H1 (cell line): ENCODE measurements around the gene QSER1. TPM values are rescaled to one million over a fixed set of nuclear protein-coding genes. Genes with fewer than 3 reads are reported as not detected.

Experiments used
- CTCF ChIA-PET: fragments of 300-600 bp; sonication (Branson Sonifier 250); formaldehyde crosslinking; loops from one replicate; lab custom pipeline; 2021; ENCODE audit not compliant: partially characterized antibody; lab: Charles Lee
- POLR2A ChIA-PET: fragments of 300-600 bp; sonication (Branson Sonifier 250); formaldehyde crosslinking; loops from one replicate; lab custom pipeline; 2021; ENCODE audit warnings: inconsistent platforms; ENCODE audit not compliant: partially characterized antibody; lab: Charles Lee
- DNase-seq, 2 experiments: peaks; one replicate each; pipeline versions ENCODE4 v3.0.0 to v3.0.0-alpha.2; 2010 to 2022; ENCODE audit warnings: low spot score in 2 of 2, low read depth in 1 of 2, mixed read lengths in 1 of 2
- FAIRE-seq: peaks from 2 replicates; lab custom pipeline; 2011; peaks lifted over from hg19 to GRCh38; lab: Jason Lieb, UNC
- H2AFZ ChIP-seq: 2 replicates; pipeline ENCODE4 v1.8.1; 2012; ENCODE audit warnings: low read length, inconsistent platforms
- H2AK5ac ChIP-seq: 2 replicates; pipeline ENCODE4 v1.6.1; 2013; ENCODE audit warnings: low read depth, low read length
- H2BK120ac ChIP-seq: replicated peaks from 2 replicates; pipeline ENCODE3; 2013; ENCODE audit warnings: low read depth, low read length, inconsistent platforms
- H2BK12ac ChIP-seq: 2 replicates; pipeline ENCODE4 v1.6.1; 2013; ENCODE audit warnings: low read depth, low read length
- H2BK15ac ChIP-seq: 2 replicates; pipeline ENCODE4 v1.6.1; 2013; ENCODE audit warnings: low read length
- H2BK20ac ChIP-seq: 2 replicates; pipeline ENCODE4 v1.6.1; 2013; ENCODE audit warnings: low read length
- H2BK5ac ChIP-seq: 2 replicates; pipeline ENCODE4 v1.6.1; 2013; ENCODE audit warnings: low read depth, low read length
- H3K14ac ChIP-seq: 2 replicates; pipeline ENCODE4 v1.6.1; 2013; ENCODE audit warnings: inconsistent platforms; ENCODE audit not compliant: insufficient read length
- H3K18ac ChIP-seq: 2 replicates; pipeline ENCODE4 v1.6.1; 2013; ENCODE audit warnings: low read length; ENCODE audit errors: extremely low read depth
- H3K23ac ChIP-seq: 2 replicates; pipeline ENCODE4 v1.6.1; 2013; ENCODE audit warnings: inconsistent platforms; ENCODE audit not compliant: insufficient read length
- H3K23me2 ChIP-seq: 2 replicates; pipeline ENCODE4 v1.6.1; 2013; ENCODE audit warnings: low read depth, low read length
- H3K27ac ChIP-seq: 2 replicates; pipeline ENCODE4 v1.6.1; 2011; ENCODE audit warnings: low read depth, low read length, inconsistent platforms
- H3K27me3 ChIP-seq, 4 experiments: replicated peaks in 1 of 4; 1 replicate in 1 of 4; 2 replicates in 3 of 4; pipeline versions ENCODE4 v1.6.1 to v1.8.1; 2011 to 2013; ENCODE audit warnings: low read length in 3 of 4, mild to moderate bottlenecking in 3 of 4, inconsistent platforms in 2 of 4, mixed read lengths in 2 of 4, moderate library complexity in 1 of 4; ENCODE audit not compliant: control insufficient read depth in 3 of 4, insufficient read depth in 3 of 4; ENCODE audit errors: extremely low read depth in 1 of 4
- H3K36me3 ChIP-seq, 4 experiments: 2 replicates each; pipeline versions ENCODE4 v1.6.1 to v1.8.1; 2011 to 2013; ENCODE audit warnings: mild to moderate bottlenecking in 4 of 4, low read length in 3 of 4, moderate library complexity in 2 of 4, control low read depth in 1 of 4, inconsistent platforms in 1 of 4; ENCODE audit not compliant: insufficient read depth in 4 of 4, control insufficient read depth in 2 of 4
- H3K4ac ChIP-seq: replicated peaks from 2 replicates; pipeline ENCODE3; 2013; ENCODE audit warnings: low read length, low read depth, mixed read lengths, inconsistent platforms; ENCODE audit not compliant: insufficient read length
- H3K4me1 ChIP-seq, 4 experiments: replicated peaks in 1 of 4; 1 replicate in 1 of 4; 2 replicates in 3 of 4; pipeline versions ENCODE4 v1.6.1 to v1.8.1; 2011 to 2013; ENCODE audit warnings: low read length in 3 of 4, inconsistent platforms in 2 of 4, mixed read lengths in 1 of 4; ENCODE audit not compliant: insufficient read depth in 4 of 4, control insufficient read depth in 3 of 4
- H3K4me2 ChIP-seq, 2 experiments: 2 replicates each; pipeline versions ENCODE4 v1.6.1 to v1.8.1; 2011 to 2013; ENCODE audit warnings: low read depth in 2 of 2, low read length in 2 of 2, control low read depth in 1 of 2, inconsistent platforms in 1 of 2, mild to moderate bottlenecking in 1 of 2; ENCODE audit not compliant: insufficient read depth in 1 of 2
- H3K4me3 ChIP-seq, 4 experiments: fragments of 200-600, 300-600 bp in 1 of 4; sonication (generic), shearing (Covaris generic), sonication (Bioruptor Twin) in 1 of 4; 2 replicates each; pipeline versions ENCODE4 v1.5.1 to v1.8.1; 2011 to 2016; ENCODE audit warnings: low read length in 4 of 4, low read depth in 3 of 4, control low read depth in 2 of 4, inconsistent platforms in 2 of 4, mild to moderate bottlenecking in 2 of 4, mixed read lengths in 1 of 4, moderate library complexity in 1 of 4; ENCODE audit not compliant: insufficient read depth in 2 of 4; ENCODE audit errors: extremely low read depth in 1 of 4
- H3K56ac ChIP-seq: replicated peaks from 2 replicates; pipeline ENCODE3; 2013; ENCODE audit warnings: low read depth, mild to moderate bottlenecking, mixed read lengths, low read length, inconsistent platforms; ENCODE audit not compliant: insufficient read length
- H3K79me1 ChIP-seq: 2 replicates; pipeline ENCODE4 v1.6.1; 2013; ENCODE audit warnings: low read depth, low read length, control low read depth
- H3K79me2 ChIP-seq, 2 experiments: 2 replicates each; pipeline versions ENCODE4 v1.6.1 to v1.8.1; 2012 to 2013; ENCODE audit warnings: low read length in 2 of 2, mild to moderate bottlenecking in 2 of 2, inconsistent platforms in 1 of 2; ENCODE audit not compliant: insufficient read depth in 2 of 2, control insufficient read depth in 1 of 2
- H3K9ac ChIP-seq, 4 experiments: replicated peaks in 1 of 4; 1 replicate in 1 of 4; 2 replicates in 3 of 4; pipeline versions ENCODE4 v1.6.1 to v1.8.1; 2011 to 2013; ENCODE audit warnings: low read depth in 3 of 4, low read length in 3 of 4, control low read depth in 2 of 4, mild to moderate bottlenecking in 2 of 4, moderate library complexity in 2 of 4, inconsistent platforms in 1 of 4; ENCODE audit errors: extremely low read depth in 1 of 4
- H3K9me3 ChIP-seq, 2 experiments: 2 replicates each; pipeline versions ENCODE4 v1.6.1 to v1.8.1; 2012 to 2013; ENCODE audit warnings: mild to moderate bottlenecking in 2 of 2, moderate library complexity in 2 of 2, control low read depth in 1 of 2, inconsistent platforms in 1 of 2, low read depth in 1 of 2, low read length in 1 of 2, mixed read lengths in 1 of 2; ENCODE audit not compliant: insufficient read depth in 2 of 2
- H4K20me1 ChIP-seq, 2 experiments: replicated peaks in 1 of 2; 2 replicates each; pipeline versions ENCODE3 to v1.8.1; 2011 to 2013; ENCODE audit warnings: inconsistent platforms in 2 of 2, low read length in 2 of 2, mild to moderate bottlenecking in 1 of 2; ENCODE audit not compliant: insufficient read depth in 2 of 2, control insufficient read depth in 1 of 2
- H4K5ac ChIP-seq: 2 replicates; pipeline ENCODE4 v1.6.1; 2013; ENCODE audit warnings: low read length, low read depth, mixed read lengths, inconsistent platforms; ENCODE audit not compliant: insufficient read length
- H4K8ac ChIP-seq: 2 replicates; pipeline ENCODE4 v1.8.0; 2013; ENCODE audit warnings: mild to moderate bottlenecking, moderate library complexity, low read length, inconsistent platforms; ENCODE audit not compliant: insufficient read depth; ENCODE audit errors: extremely low read depth
- H4K91ac ChIP-seq: replicated peaks from 2 replicates; pipeline ENCODE3; 2013; ENCODE audit warnings: low read length, mixed read lengths, inconsistent platforms; ENCODE audit not compliant: insufficient read length
- BACH1 ChIP-seq: IDR thresholded peaks from 2 replicates; pipeline ENCODE4 v1.6.1; 2012; ENCODE audit warnings: low read length, improper control_type of control experiment
- CHD2 ChIP-seq: IDR thresholded peaks from 2 replicates; pipeline ENCODE4 v1.6.1; 2012; ENCODE audit warnings: low read length, improper control_type of control experiment
- EGR1 ChIP-seq: IDR thresholded peaks from 2 replicates; pipeline ENCODE4 v1.6.1; 2011; ENCODE audit warnings: low read depth, low read length, borderline replicate concordance
- EZH2 ChIP-seq: fragments of 200-600 bp; sonication (generic); IDR thresholded peaks from 2 replicates; pipeline ENCODE4 v1.7.1; 2012; ENCODE audit warnings: low read depth, mild to moderate bottlenecking, moderate library complexity, low read length, inconsistent platforms; ENCODE audit not compliant: severe bottlenecking
- HDAC2 ChIP-seq, 2 experiments: fragments of 300-600 bp in 1 of 2; sonication (generic) in 1 of 2; IDR thresholded peaks; 2 replicates each; pipeline ENCODE4 v1.6.1; 2011 to 2012; ENCODE audit warnings: low read depth in 2 of 2, low read length in 2 of 2, mild to moderate bottlenecking in 2 of 2, moderate library complexity in 2 of 2, borderline replicate concordance in 1 of 2, inconsistent platforms in 1 of 2
- JUN ChIP-seq: IDR thresholded peaks from 2 replicates; pipeline ENCODE4 v1.6.1; 2011; ENCODE audit warnings: low read depth, mild to moderate bottlenecking, improper control_type of control experiment, low read length
- MAX ChIP-seq: IDR thresholded peaks from 2 replicates; pipeline ENCODE4 v1.6.1; 2012; ENCODE audit warnings: inconsistent platforms
- NANOG ChIP-seq: IDR thresholded peaks from 2 replicates; pipeline ENCODE4 v1.6.1; 2011; ENCODE audit warnings: low read length, low read depth, mild to moderate bottlenecking, inconsistent platforms; ENCODE audit not compliant: insufficient read depth, poor library complexity, severe bottlenecking
- RNF2 ChIP-seq: fragments of 200-900, 300-1000 bp; sonication (generic); IDR thresholded peaks from 2 replicates; pipeline ENCODE4 v1.7.1; 2016; ENCODE audit warnings: borderline replicate concordance, low read depth, mild to moderate bottlenecking, antibody characterized with exemption, low read length; ENCODE audit not compliant: poor library complexity, severe bottlenecking; ENCODE audit errors: missing control alignments
- SIX5 ChIP-seq: IDR thresholded peaks from 2 replicates; pipeline ENCODE4 v1.6.1; 2011; ENCODE audit warnings: mild to moderate bottlenecking, low read depth, low read length
- TAF1 ChIP-seq: IDR thresholded peaks from 2 replicates; pipeline ENCODE4 v1.6.1; 2011; ENCODE audit warnings: mild to moderate bottlenecking, low read depth, low read length
- TAF7 ChIP-seq: optimal IDR thresholded peaks from 2 replicates; pipeline ENCODE3; 2011; ENCODE audit warnings: low read depth, mild to moderate bottlenecking, inconsistent platforms, low read length, moderate library complexity, borderline replicate concordance
- YY1 ChIP-seq: IDR thresholded peaks from 2 replicates; pipeline ENCODE4 v1.6.1; 2011; ENCODE audit warnings: low read depth, mild to moderate bottlenecking, low read length
- WGBS, 2 experiments: shearing (Covaris generic) in 1 of 2; methylation state at CpG; one replicate each; pipeline versions ENCODE4 v1.1.6 to v1.1.7; 2013 to 2015; ENCODE audit warnings: low lambda C conversion rate in 2 of 2, mixed read lengths in 2 of 2, inconsistent platforms in 1 of 2, low coverage in 1 of 2, missing lambda C conversion rate in 1 of 2; ENCODE audit not compliant: insufficient replicate concordance in 2 of 2, insufficient coverage in 1 of 2, insufficient read length in 1 of 2; ENCODE audit errors: extremely low coverage in 1 of 2, missing lambda C conversion rate in 1 of 2; 5-methylcytosine and 5-hydroxymethylcytosine counted together
- polyA plus RNA-seq, 7 experiments: library from polyadenylated mRNA; depleted of rRNA in 3 of 7; stranded (reverse) in 5 of 7; unstranded in 2 of 7; fragments of >200 nt in 5 of 7; fragments of 200-250 nt in 2 of 7; gene quantifications; 1 replicate in 5 of 7; 2 replicates in 1 of 7; 4 replicates in 1 of 7; pipeline versions ENCODE4 v1.2.1 to v1.2.3, GENCODE V29; 2011 to 2013; ENCODE audit warnings: missing spikeins in 2 of 7, mixed read lengths in 2 of 7
- total RNA-seq: library from RNA; stranded (reverse); fragmentation: NEBNext Ultra II Directional; extraction: Animal tissue kit (Norgen Biotek cat#: 25700); gene quantifications from 2 replicates; pipeline ENCODE4 v1.2.1, GENCODE V29; 2021

QSER1 gene
- total and polyA plus RNA-seq, 2 of the 8 experiments (the other 6 are each of a cell fraction or from before 2014, with no cell fraction given) = 29.3 to 117 TPM

- Histone ChIP-seq H3K23ac (no peak overlapping the region), H3K27me3 (no peaks in the 10 kb centered on the region), H2AK5ac (no peak overlapping the region), H2BK120ac (no peak overlapping the region), H3K23me2 (no peaks in the 10 kb centered on the region), H3K4me3 (no peak overlapping the region), H3K14ac (no peak overlapping the region), H3K9me3 (no peaks in the 10 kb centered on the region), H4K20me1 (peaks cover 21 to 22% of the 10 kb centered on the region in 2 experiments), H4K91ac (no peak overlapping the region), H2BK20ac (no peak overlapping the region), H2BK12ac (no peak overlapping the region), H4K5ac (no peak overlapping the region), H2BK15ac (no peak overlapping the region), H3K4me2 (no peak overlapping the region), H2AFZ (no peak overlapping the region), H4K8ac (no peak overlapping the region), H3K27ac (no peak overlapping the region; the same call in 1 of the 2 replicates), H3K9ac (no peak overlapping the region), H3K18ac (no peak overlapping the region), H3K36me3 (peaks cover 0 to 5% (median 0%) of the 10 kb centered on the region in 4 experiments; a peak in 1 of 8 replicates), H3K56ac (no peak overlapping the region), H3K79me1 (peaks cover 2% of the 10 kb centered on the region; the same call in 1 of the 2 replicates), H3K4ac (no peak overlapping the region), H3K4me1 (no peaks in the 10 kb centered on the region), H3K79me2 (peaks cover 58 to 100% of the 10 kb centered on the region in 2 experiments), H2BK5ac (no peak overlapping the region)
- ChIA-PET CTCF (interaction anchor here (0.5 to 0.8 kb wide), 2 partner anchors 9 to 1698 kb away, joined by 3 read pairs; no protein-coding TSS in a partner anchor), POLR2A (interaction anchor here (2.6 to 2.8 kb wide), 2 partner anchors 18 kb away, joined by 10 to 19 read pairs; partner anchors contain the start of gene QSER1)
- WGBS, 2 experiments = 88% methylated on average over 3 of the region's 3 CpGs; no CpG with 5 or more reads in 1 of the 2 experiments
- FAIRE-seq (no peak), DNase-seq (no peak)
- TF ChIP-seq SIX5 (no peak), TAF1 (no peak), EZH2 (no peak), MAX (no peak), BACH1 (no peak), RNF2 (no peak), TAF7 (no peak), CHD2 (no peak), HDAC2 (IDR thresholded peaks at IDR 0.05; ENCODE audit: borderline replicate concordance in 1 of 2, low read depth in 2 of 2, low read length in 2 of 2) (no peak), YY1 (no peak), NANOG (no peak), JUN (no peak), EGR1 (no peak)
Measured at GRCh38 chr11:32911413-32911812, 18.8 kb downstream of the QSER1 start.
